Right lobe of liver (tissue), 6 donors: Measurements from ENCODE around the gene NPM1. TPM values are rescaled to one million over a fixed set of nuclear protein-coding genes. Genes with fewer than 3 reads are reported as not detected.
"Not testable (repeated sequence)": the region's sequence is repeated elsewhere in the genome, so short reads cannot be mapped to it uniquely, and the experiment has no call there.

Source experiments
- ATAC-seq, 4 donors: fragments of 200-7000 bp; cut with Tn5 transposase; one replicate each; pipeline ENCODE4 v1.9.1; 2020; ENCODE audit warnings: mild to moderate bottlenecking in 4 of 4, moderate library complexity in 4 of 4
- DNase-seq, 3 donors: peaks; one replicate each; pipeline ENCODE4 v3.0.0-alpha.2; 2020
- H3K27ac ChIP-seq, 3 donors: fragments of 200-600 bp; one replicate each; pipeline ENCODE4 v1.8.0; 2022
- H3K27me3 ChIP-seq, 2 donors: fragments of 200-600 bp; one replicate each; pipeline ENCODE4 v1.8.0; 2022
- H3K36me3 ChIP-seq, 4 donors: fragments of 200-600 bp; sonication (generic) in 1 of 4; one replicate each; pipeline versions ENCODE4 v1.5.1 to v1.8.0; 2017 to 2022; ENCODE audit warnings: control low read depth in 1 of 4
- H3K4me1 ChIP-seq, 4 donors: fragments of 200-600 bp; sonication (generic) in 1 of 4; one replicate each; pipeline versions ENCODE4 v1.5.1 to v1.8.0; 2017 to 2022; ENCODE audit warnings: control low read depth in 1 of 4
- H3K4me3 ChIP-seq, 3 donors: fragments of 200-600 bp; one replicate each; pipeline ENCODE4 v1.8.0; 2022
- H3K9me3 ChIP-seq, 4 donors: fragments of 200-600 bp; sonication (generic) in 1 of 4; one replicate each; pipeline versions ENCODE4 v1.5.1 to v1.8.0; 2017 to 2022; ENCODE audit warnings: control low read depth in 1 of 4
- CTCF ChIP-seq, 4 donors: fragments of 200-600 bp in 3 of 4; fragments of 450-650 bp in 1 of 4; IDR thresholded peaks; one replicate each; pipeline versions ENCODE4 v1.5.1 to v1.8.0; 2016 to 2022; ENCODE audit warnings: antibody characterized with exemption in 4 of 4, mild to moderate bottlenecking in 2 of 4
- POLR2A ChIP-seq: fragments of 450-650 bp; IDR thresholded peaks from one replicate; pipeline ENCODE4 v1.6.1; 2017; ENCODE audit warnings: antibody characterized with exemption, mild to moderate bottlenecking
- WGBS: methylation state at CpG from one replicate; pipeline ENCODE4 v1.1.6; 2018; ENCODE audit warnings: low coverage, low lambda C conversion rate; ENCODE audit not compliant: insufficient coverage; ENCODE audit errors: missing lambda C conversion rate; 5-methylcytosine and 5-hydroxymethylcytosine counted together
- intact Hi-C, 2 donors: fragments of 100-400 bp; cut with DNase I; formaldehyde crosslinking; loops; one replicate each; pipeline versions ENCODE4 v1.11.2 to v1.14.1; 2022
- total RNA-seq, 6 experiments: library from RNA; depleted of rRNA in 2 of 6; stranded (reverse); fragments of >200 nt in 2 of 6; fragmentation: NEBNext Ultra II Directional in 3 of 6; extraction: Animal tissue kit (Norgen Biotek cat#: 25700) in 3 of 6; gene quantifications; one replicate each; pipeline versions ENCODE4 v1.1.0 to v1.2.4, GENCODE V29; 2016 to 2023
- donor health status: DM: no; HTN: yes; CAD: no.
- donor health status: DM: no; HTN: no; CAD: no.
- donor health status: DM: no; HTN: no; CAD: no.
- donor health status: DM: no; HTN: yes; CAD: no.
- donor health status: DM: no; HTN: yes; CAD: no.

Gene NPM1
- total RNA-seq, 6 experiments from 2014 or later, result 196 to 310 (median 258) TPM

- intact Hi-C loops, result no loop called here
- ATAC-seq (no peak), DNase-seq (no peak)
- Histone ChIP-seq H3K9me3 (no peaks in the 10 kb centered on the region), H3K27me3 (no peaks in the 10 kb centered on the region), H3K36me3 (peaks cover 20 to 91% (median 52%) of the 10 kb centered on the region in 4 donors), H3K27ac (no peak overlapping the region), H3K4me3 (no peak overlapping the region), H3K4me1 (no peaks in the 10 kb centered on the region)
- 97% methylated on average over 2 of the region's 2 CpGs for WGBS
- no peak for TF ChIP-seq POLR2A
Observed at GRCh38 chr5:171397190-171397589, 9.5 kb downstream of the NPM1 start.

- WGBS, result 96% methylated on average over 4 of the region's 4 CpGs
- TF ChIP-seq POLR2A (no peak), CTCF (IDR thresholded peaks at IDR 0.05) (no peak)
- DNase-seq (no peak), ATAC-seq (no peak)
- Histone ChIP-seq H3K27me3 (no peaks in the 10 kb centered on the region), H3K4me1 (no peaks in the 10 kb centered on the region), H3K27ac (no peak overlapping the region), H3K36me3 (peaks cover 20 to 87% (median 51%) of the 10 kb centered on the region in 4 donors), H3K4me3 (no peak overlapping the region), H3K9me3 (no peaks in the 10 kb centered on the region)
- intact Hi-C loops, result no loop called here
Observed at GRCh38 chr5:171397599-171397998, 9.9 kb downstream of the NPM1 start.

GRCh38 chr5:171398660-171399059 is 11.0 kb downstream of the NPM1 start:
- ATAC-seq, H3K9me3 ChIP-seq, H3K27ac ChIP-seq, intact Hi-C loops, H3K4me3 ChIP-seq, H3K4me1 ChIP-seq, H3K27me3 ChIP-seq, DNase-seq: not testable (repeated sequence)
- peaks cover 14 to 76% (median 45%) of the 10 kb centered on the region in 4 donors for H3K36me3 ChIP-seq
- WGBS, result 89% methylated on average over 6 of the region's 9 CpGs

- ATAC-seq (no peak), DNase-seq (no peak)
- Histone ChIP-seq H3K27ac (no peak overlapping the region), H3K4me3 (no peak overlapping the region), H3K27me3 (no peaks in the 10 kb centered on the region), H3K36me3 (peaks cover 10 to 66% (median 36%) of the 10 kb centered on the region in 4 donors), H3K9me3 (no peaks in the 10 kb centered on the region), H3K4me1 (no peaks in the 10 kb centered on the region)
- intact Hi-C loops, result no loop called here
- TF ChIP-seq CTCF (IDR thresholded peaks at IDR 0.05) (no peak), POLR2A (no peak)
- 83% methylated on average over 7 of the region's 7 CpGs for WGBS
Observed at GRCh38 chr5:171400169-171400568, 12.5 kb downstream of the NPM1 start.

GRCh38 chr5:171401167-171401947 is 13.7 kb downstream of the NPM1 start:
- Histone ChIP-seq H3K9me3 (no peaks in the 10 kb centered on the region), H3K4me3 (no peak overlapping the region), H3K4me1 (no peaks in the 10 kb centered on the region), H3K27ac (no peak overlapping the region), H3K27me3 (no peaks in the 10 kb centered on the region), H3K36me3 (peaks cover 10 to 66% (median 33%) of the 10 kb centered on the region in 4 donors)
- 94% methylated on average over 2 of the region's 13 CpGs for WGBS
- no peak for DNase-seq
- intact Hi-C loops, result no loop called here
- no peak for ATAC-seq
- TF ChIP-seq CTCF (IDR thresholded peaks at IDR 0.05), result no peak
- no peak for TF ChIP-seq POLR2A

- H3K27me3 ChIP-seq, H3K9me3 ChIP-seq, H3K27ac ChIP-seq, H3K4me3 ChIP-seq, H3K4me1 ChIP-seq, intact Hi-C loops, ATAC-seq, DNase-seq: not testable (repeated sequence)
- H3K36me3 ChIP-seq, result peaks cover 10 to 71% (median 35%) of the 10 kb centered on the region in 4 donors
Observed at GRCh38 chr5:171402751-171403150, 15.1 kb downstream of the NPM1 start.
